A673 (cell line): ENCODE data around the gene YES1.

ENCODE experiments used
- CTCF ChIP-seq: fragments of 300-800, 200-600 bp; sonication (generic); conservative IDR thresholded peaks from 2 replicates; pipeline ENCODE4 v1.5.1; 2017; ENCODE audit warnings: low read depth, mild to moderate bottlenecking, antibody characterized with exemption, low read length, moderate library complexity, mixed read lengths
- EZH2 ChIP-seq: fragments of 200-600 bp; sonication (generic); IDR thresholded peaks from 2 replicates; pipeline ENCODE4 v1.6.1; 2017; ENCODE audit warnings: borderline replicate concordance, low read depth, mild to moderate bottlenecking, mixed read lengths, antibody characterized with exemption, low read length; ENCODE audit not compliant: poor library complexity, severe bottlenecking

GRCh38 chr18:688323-688722 is 123.7 kb downstream of the YES1 start:
- TF ChIP-seq CTCF (no peak), EZH2 (no peak)
